ENCODE results near the gene IKZF2. TPM values are rescaled to one million over a fixed set of nuclear protein-coding genes. Genes with fewer than 3 reads are reported as not detected.

Gene IKZF2
- total RNA-seq, 3 donors from 2014 or later, result 5.6 to 11.1 (median 8.6) TPM

DNA sequence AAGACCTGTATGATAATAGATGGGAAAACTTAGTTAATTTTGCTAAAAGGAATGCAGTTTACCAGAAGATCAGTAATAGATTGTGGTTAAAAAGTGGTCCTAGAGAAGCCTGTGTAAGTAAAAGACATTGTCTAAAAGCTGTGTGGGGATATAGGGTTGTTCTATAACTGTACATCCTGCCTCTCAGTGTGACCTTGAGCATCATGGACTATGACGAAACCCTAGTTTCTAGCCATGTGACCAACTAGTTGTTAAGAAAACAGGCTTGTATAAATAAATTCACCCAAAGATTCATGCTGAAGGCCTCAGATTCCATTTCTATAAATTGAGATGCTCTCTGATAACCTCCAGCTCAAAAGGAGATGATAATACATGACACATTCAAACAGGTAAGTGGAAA is 160.7 kb downstream of the IKZF2 start:
- no peaks in the 10 kb centered on the region for H3K9me3 ChIP-seq
- ATAC-seq, result no peak

GRCh38 chr2:212987492-212987891 is 163.9 kb downstream of the IKZF2 start:
- no peaks in the 10 kb centered on the region for H3K4me1 ChIP-seq (ENCODE audit: low read depth)
- no peak overlapping the region for H3K4me3 ChIP-seq
- ATAC-seq (no peak), DNase-seq (no peak)
- H3K36me3 ChIP-seq (ENCODE audit: low read depth), result no peaks in the 10 kb centered on the region
- TF ChIP-seq CTCF (IDR thresholded peaks at IDR 0.05), result no peak
- no peaks in the 10 kb centered on the region for H3K9me3 ChIP-seq
- intact Hi-C loops (cut with DNase I, micrococcal nuclease), result no loop called here

More for the DNA sequence above, 160.7 kb downstream of the IKZF2 start:
- Histone ChIP-seq H3K4me3 (no peak overlapping the region), H3K36me3 (ENCODE audit: low read depth) (no peaks in the 10 kb centered on the region), H3K4me1 (ENCODE audit: low read depth) (no peaks in the 10 kb centered on the region)
- DNase-seq, result no peak
- no peak for TF ChIP-seq CTCF (IDR thresholded peaks at IDR 0.05)
- intact Hi-C loops (cut with DNase I, micrococcal nuclease), result no loop called here

GRCh38 chr2:212984129-212984528 is 167.3 kb downstream of the IKZF2 start:
- H3K4me1 ChIP-seq (ENCODE audit: low read depth), result no peaks in the 10 kb centered on the region
- H3K4me3 ChIP-seq, result no peak overlapping the region
- no peak for ATAC-seq
- no peak for DNase-seq
- no peaks in the 10 kb centered on the region for H3K36me3 ChIP-seq (ENCODE audit: low read depth)
- intact Hi-C loops (cut with DNase I, micrococcal nuclease), result no loop called here
- TF ChIP-seq CTCF (IDR thresholded peaks at IDR 0.05), result no peak
- no peaks in the 10 kb centered on the region for H3K9me3 ChIP-seq

- ATAC-seq (peak; percentile 52), DNase-seq (peak in 1 of 3 donors; percentile 14)
- Histone ChIP-seq H3K36me3 (ENCODE audit: low read depth) (no peaks in the 10 kb centered on the region), H3K4me3 (no peak overlapping the region), H3K4me1 (ENCODE audit: low read depth) (peaks cover 7% of the 10 kb centered on the region), H3K9me3 (no peaks in the 10 kb centered on the region)
- intact Hi-C loops (cut with DNase I, micrococcal nuclease), result no loop called here
- no peak for TF ChIP-seq CTCF (IDR thresholded peaks at IDR 0.05)
Observed at GRCh38 chr2:212979799-212980198, 171.6 kb downstream of the IKZF2 start.

DNA sequence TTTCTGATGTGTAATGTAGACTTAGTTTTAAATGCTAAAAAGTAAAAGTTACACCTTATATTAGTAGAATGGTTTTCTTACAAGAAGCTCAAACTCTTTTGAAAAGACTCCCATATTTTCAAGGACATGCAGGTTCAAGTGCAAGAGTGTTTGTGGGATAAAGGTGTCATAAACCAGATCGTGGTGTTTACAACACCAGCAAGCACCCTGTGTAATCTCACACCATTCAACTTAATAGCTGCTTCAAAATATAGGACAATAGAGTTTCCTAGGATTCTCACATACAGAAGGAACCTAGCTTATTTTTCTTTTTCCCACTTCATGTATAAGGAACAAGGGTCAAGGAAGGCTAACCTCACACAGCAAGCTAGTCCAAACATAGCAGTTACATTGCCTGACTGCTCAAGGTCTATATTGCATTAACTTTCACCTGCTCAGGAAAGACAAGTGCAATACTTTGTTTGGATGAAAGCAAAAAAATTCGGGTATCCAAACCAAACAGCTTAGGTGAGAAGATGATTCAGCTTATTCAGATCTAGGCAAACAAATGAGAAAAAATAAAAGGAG is 172.3 kb downstream of the IKZF2 start:
- DNase-seq (peak in 1 of 3 donors; percentile 9), ATAC-seq (peak; percentile 67)
- intact Hi-C loops (cut with DNase I, micrococcal nuclease), result no loop called here
- Histone ChIP-seq H3K9me3 (no peaks in the 10 kb centered on the region), H3K4me3 (no peak overlapping the region), H3K36me3 (ENCODE audit: low read depth) (no peaks in the 10 kb centered on the region), H3K4me1 (ENCODE audit: low read depth) (peaks cover 7% of the 10 kb centered on the region)
- no peak for TF ChIP-seq CTCF (IDR thresholded peaks at IDR 0.05)

GRCh38 chr2:212977152-212977551 is 174.3 kb downstream of the IKZF2 start:
- TF ChIP-seq CTCF (IDR thresholded peaks at IDR 0.05), result no peak
- H3K36me3 ChIP-seq (ENCODE audit: low read depth), result no peaks in the 10 kb centered on the region
- H3K4me1 ChIP-seq (ENCODE audit: low read depth), result peaks cover 7% of the 10 kb centered on the region
- no peak for ATAC-seq
- DNase-seq, result no peak
- intact Hi-C loops (cut with DNase I, micrococcal nuclease), result no loop called here
- H3K9me3 ChIP-seq, result no peaks in the 10 kb centered on the region
- no peak overlapping the region for H3K4me3 ChIP-seq
